Measurements from ENCODE around the gene PANK2. TPM values are rescaled to one million over a fixed set of nuclear protein-coding genes. Genes with fewer than 3 reads are reported as not detected.
A peak's percentile ranks its signal among the peaks of the same experiment; 100 is the strongest.
"Not testable (repeated sequence)": the region's sequence is repeated elsewhere in the genome, so short reads cannot be mapped to it uniquely, and the experiment has no call there.

The PANK2 gene
- total RNA-seq = 10 to 100 TPM; 77.3 to 82.3 TPM

GRCh38 chr20:3888622-3889488 lies at the start of gene PANK2:
PANK2 (plus strand) TSS chr20:3889387.
- ATAC-seq = peak; percentile 97
- H3K36me3 Mint-ChIP-seq = peaks cover 47% of the 10 kb centered on the region
- CTCF ChIA-PET = interaction anchor here (1.3 to 2.1 kb wide), 2 partner anchors 12 to 196 kb away, joined by 3 to 8 read pairs; no protein-coding TSS in a partner anchor
- no peaks in the 10 kb centered on the region for H3K9me3 Mint-ChIP-seq (ENCODE audit: low read depth)
- H3K27me3 Mint-ChIP-seq = no peaks in the 10 kb centered on the region
- peaks cover 45% of the 10 kb centered on the region for H3K4me1 Mint-ChIP-seq
- DNase-seq = peak; percentile 100
- peak within 1 kb of the TSS; percentile 93 for H3K27ac Mint-ChIP-seq
- peak within 1 kb of the TSS; percentile 92 for H3K4me3 Mint-ChIP-seq

GRCh38 chr20:3840201-3840600 lies 49.0 kb upstream of the PANK2 start:
- H3K36me3 Mint-ChIP-seq; H3K4me3 Mint-ChIP-seq; H3K9me3 Mint-ChIP-seq (ENCODE audit: low read depth); DNase-seq; H3K27me3 Mint-ChIP-seq; ATAC-seq; H3K27ac Mint-ChIP-seq: not testable (repeated sequence)
- peaks cover 21% of the 10 kb centered on the region for H3K4me1 Mint-ChIP-seq
- CTCF ChIA-PET = interaction anchor here (1.5 to 2.0 kb wide), 2 partner anchors 16 to 20 kb away, joined by 5 to 8 read pairs; partner anchors contain the start of gene AP5S1

- Mint-ChIP-seq H3K9me3 (ENCODE audit: low read depth) (no peaks in the 10 kb centered on the region), H3K4me3 (no peak overlapping the region), H3K4me1 (peaks cover 31% of the 10 kb centered on the region), H3K27ac (no peak overlapping the region), H3K36me3 (no peaks in the 10 kb centered on the region), H3K27me3 (no peaks in the 10 kb centered on the region)
- CTCF ChIA-PET = interaction anchor here (1.6 to 2.3 kb wide), 2 partner anchors 13 to 74 kb away, joined by 4 to 9 read pairs; partner anchors contain the start of gene ADISSP
- DNase-seq = no peak
- ATAC-seq = no peak
Measured at GRCh38 chr20:3842348-3842930, 46.7 kb upstream of the PANK2 start.

GRCh38 chr20:3843490-3843889 lies 45.7 kb upstream of the PANK2 start:
- ATAC-seq (no peak), DNase-seq (no peak)
- Mint-ChIP-seq H3K4me1 (peaks cover 38% of the 10 kb centered on the region), H3K4me3 (no peak overlapping the region), H3K27ac (no peak overlapping the region), H3K36me3 (no peaks in the 10 kb centered on the region), H3K27me3 (no peaks in the 10 kb centered on the region), H3K9me3 (ENCODE audit: low read depth) (no peaks in the 10 kb centered on the region)
- CTCF ChIA-PET = interaction anchor here (2.5 kb wide), 1 partner anchor 12 kb away, joined by 11 read pairs; no protein-coding TSS in a partner anchor

GRCh38 chr20:3843990-3844619 lies 45.1 kb upstream of the PANK2 start:
- not testable (repeated sequence) for H3K27me3 Mint-ChIP-seq; H3K9me3 Mint-ChIP-seq (ENCODE audit: low read depth); H3K4me3 Mint-ChIP-seq; H3K36me3 Mint-ChIP-seq; DNase-seq; H3K27ac Mint-ChIP-seq; ATAC-seq
- H3K4me1 Mint-ChIP-seq = peaks cover 42% of the 10 kb centered on the region
- CTCF ChIA-PET = interaction anchor here (1.6 to 2.5 kb wide), 4 partner anchors 8 to 57 kb away, joined by 4 to 13 read pairs (median 8); partner anchors contain the start of genes AP5S1 and CENPB

- H3K36me3 Mint-ChIP-seq = peaks cover 6% of the 10 kb centered on the region
- no peak for DNase-seq
- H3K27ac Mint-ChIP-seq = peak overlapping the region; percentile 76
- ATAC-seq = no peak
- H3K27me3 Mint-ChIP-seq = no peaks in the 10 kb centered on the region
- peak overlapping the region; percentile 82 for H3K4me3 Mint-ChIP-seq
- H3K9me3 Mint-ChIP-seq (ENCODE audit: low read depth) = no peaks in the 10 kb centered on the region
- CTCF ChIA-PET = interaction anchor here (1.3 kb wide), 1 partner anchor 77 kb away, joined by 4 read pairs; no protein-coding TSS in a partner anchor
- peaks cover 34% of the 10 kb centered on the region for H3K4me1 Mint-ChIP-seq
Measured at GRCh38 chr20:3846378-3846739, 42.8 kb upstream of the PANK2 start.

GRCh38 chr20:3846740-3847428 lies 42.3 kb upstream of the PANK2 start, which contains the start of gene MAVS:
MAVS (plus strand) TSS chr20:3846834; CDS start chr20:3854625, 7,791 bp downstream.
- Mint-ChIP-seq H3K27ac (peak within 1 kb of the TSS; percentile 76), H3K27me3 (no peaks in the 10 kb centered on the region), H3K9me3 (ENCODE audit: low read depth) (no peaks in the 10 kb centered on the region), H3K36me3 (peaks cover 6% of the 10 kb centered on the region), H3K4me1 (peaks cover 34% of the 10 kb centered on the region), H3K4me3 (peak within 1 kb of the TSS; percentile 82)
- CTCF ChIA-PET = interaction anchor here (1.3 to 1.7 kb wide), 2 partner anchors 28 to 60 kb away, joined by 3 to 5 read pairs; no protein-coding TSS in a partner anchor
- ATAC-seq (peak; percentile 99), DNase-seq (peak; percentile 88)

GRCh38 chr20:3847429-3847940 lies 41.7 kb upstream of the PANK2 start:
- Mint-ChIP-seq H3K27ac (peak overlapping the region; percentile 76), H3K36me3 (peaks cover 6% of the 10 kb centered on the region), H3K9me3 (ENCODE audit: low read depth) (no peaks in the 10 kb centered on the region), H3K4me3 (peak overlapping the region; percentile 82), H3K27me3 (no peaks in the 10 kb centered on the region), H3K4me1 (peaks cover 34% of the 10 kb centered on the region)
- no peak for DNase-seq
- CTCF ChIA-PET = interaction anchor here (1.3 to 1.7 kb wide), 2 partner anchors 28 to 60 kb away, joined by 3 to 5 read pairs; no protein-coding TSS in a partner anchor
- ATAC-seq = no peak

GRCh38 chr20:3848565-3848964 lies 40.6 kb upstream of the PANK2 start:
- Mint-ChIP-seq H3K4me3 (peak overlapping the region; percentile 82), H3K36me3 (peaks cover 6% of the 10 kb centered on the region), H3K4me1 (peaks cover 34% of the 10 kb centered on the region), H3K27me3 (no peaks in the 10 kb centered on the region), H3K9me3 (ENCODE audit: low read depth) (no peaks in the 10 kb centered on the region), H3K27ac (peak overlapping the region; percentile 58)
- DNase-seq (no peak), ATAC-seq (no peak)
- CTCF ChIA-PET = interaction anchor here (1.0 kb wide), 1 partner anchor 62 kb away, joined by 4 read pairs; the partner anchor contains the start of gene CENPB

- H3K4me3 Mint-ChIP-seq = no peak overlapping the region
- peaks cover 21% of the 10 kb centered on the region for H3K36me3 Mint-ChIP-seq
- DNase-seq (no peak), ATAC-seq (peak; percentile 38)
- CTCF ChIA-PET = interaction anchor here (0.6 to 4.7 kb wide), 41 partner anchors 10 to 231 kb away, joined by 3 to 65 read pairs (median 5); partner anchors contain the start of genes ADISSP, AP5S1, CENPB and SPEF1
- H3K27me3 Mint-ChIP-seq = no peaks in the 10 kb centered on the region
- H3K9me3 Mint-ChIP-seq (ENCODE audit: low read depth) = no peaks in the 10 kb centered on the region
- H3K27ac Mint-ChIP-seq = peak overlapping the region; percentile 12
- H3K4me1 Mint-ChIP-seq = peaks cover 8% of the 10 kb centered on the region
Measured at GRCh38 chr20:3854462-3854871, 34.7 kb upstream of the PANK2 start.

- CTCF ChIA-PET = interaction anchor here (3.4 to 4.7 kb wide), 2 partner anchors 71 to 104 kb away, joined by 38 to 65 read pairs; partner anchors contain the start of gene CENPB
- ATAC-seq = no peak
- H3K9me3 Mint-ChIP-seq (ENCODE audit: low read depth) = no peaks in the 10 kb centered on the region
Measured at GRCh38 chr20:3857405-3857804, 31.8 kb upstream of the PANK2 start.

GRCh38 chr20:3858689-3859088 lies 30.5 kb upstream of the PANK2 start:
- no peak overlapping the region for H3K4me3 Mint-ChIP-seq
- no peak overlapping the region for H3K27ac Mint-ChIP-seq
- CTCF ChIA-PET = interaction anchor here (0.7 to 0.8 kb wide), 2 partner anchors 28 to 72 kb away, joined by 3 read pairs; partner anchors contain the start of gene CENPB
- peaks cover 48% of the 10 kb centered on the region for H3K36me3 Mint-ChIP-seq
- H3K4me1 Mint-ChIP-seq = peaks cover 6% of the 10 kb centered on the region
- ATAC-seq (no peak), DNase-seq (no peak)
- no peaks in the 10 kb centered on the region for H3K9me3 Mint-ChIP-seq (ENCODE audit: low read depth)
- no peaks in the 10 kb centered on the region for H3K27me3 Mint-ChIP-seq

More at GRCh38 chr20:3857405-3857804, 31.8 kb upstream of the PANK2 start:
- Mint-ChIP-seq H3K36me3 (peaks cover 35% of the 10 kb centered on the region), H3K4me1 (peaks cover 6% of the 10 kb centered on the region), H3K4me3 (no peak overlapping the region), H3K27ac (no peak overlapping the region), H3K27me3 (no peaks in the 10 kb centered on the region)
- no peak for DNase-seq
